HepG2 (cell line): ENCODE measurements around the gene CDYL. TPM values are rescaled to one million over a fixed set of nuclear protein-coding genes. Genes with fewer than 3 reads are reported as not detected.

Experiments
- CAMTA2 ChIP-seq: sonication (generic); formaldehyde crosslinking; IDR thresholded peaks from 2 replicates; pipeline ENCODE4 v1.4.0; 2020; ENCODE audit warnings: mild to moderate bottlenecking, missing genetic modification reagents, borderline replicate concordance
- CC2D1A ChIP-seq: sonication (generic); formaldehyde crosslinking; IDR thresholded peaks from 2 replicates; pipeline ENCODE4 v1.8.1; 2023; ENCODE audit warnings: mild to moderate bottlenecking, missing genetic modification reagents
- CENPX ChIP-seq: sonication (generic); formaldehyde crosslinking; IDR thresholded peaks from 2 replicates; pipeline ENCODE4 v1.9.0; 2021; ENCODE audit warnings: mild to moderate bottlenecking, missing genetic modification reagents, moderate library complexity
- CHD4 ChIP-seq: fragments of 200-600 bp; sonication (generic); IDR thresholded peaks from 2 replicates; pipeline ENCODE4 v1.7.0; 2017; ENCODE audit warnings: mild to moderate bottlenecking, low read length, borderline replicate concordance
- DR1 ChIP-seq: sonication (generic); formaldehyde crosslinking; IDR thresholded peaks from 2 replicates; pipeline ENCODE4 v1.8.0; 2021; ENCODE audit warnings: mild to moderate bottlenecking, missing genetic modification reagents, inconsistent platforms
- E2F2 ChIP-seq: sonication (generic); formaldehyde crosslinking; IDR thresholded peaks from 2 replicates; pipeline ENCODE4 v1.4.0; 2020; ENCODE audit warnings: missing genetic modification reagents, borderline replicate concordance
- FOSL1 ChIP-seq: sonication (generic); formaldehyde crosslinking; IDR thresholded peaks from 2 replicates; pipeline ENCODE4 v1.9.0; 2021; ENCODE audit warnings: missing genetic modification reagents, borderline replicate concordance
- HHEX ChIP-seq: IDR thresholded peaks from 2 replicates; pipeline ENCODE4 v1.6.1; 2016; ENCODE audit warnings: control low read depth
- HNRNPLL ChIP-seq: fragments of 200-400 bp; formaldehyde crosslinking; IDR thresholded peaks from 2 replicates; pipeline ENCODE4 v1.6.1; 2017; ENCODE audit warnings: mild to moderate bottlenecking, low read depth, low read length; ENCODE audit not compliant: poor library complexity, severe bottlenecking
- MAFG ChIP-seq: sonication (generic); formaldehyde crosslinking; IDR thresholded peaks from 2 replicates; pipeline ENCODE4 v1.5.1; 2020; ENCODE audit warnings: mild to moderate bottlenecking, missing genetic modification reagents
- MAX ChIP-seq: IDR thresholded peaks from 2 replicates; pipeline ENCODE4 v1.6.1; 2012; ENCODE audit warnings: inconsistent platforms
- MEF2D ChIP-seq: sonication (generic); formaldehyde crosslinking; IDR thresholded peaks from 2 replicates; pipeline ENCODE4 v1.5.1; 2020; ENCODE audit warnings: mild to moderate bottlenecking, missing genetic modification reagents
- MEIS1 ChIP-seq: sonication (generic); formaldehyde crosslinking; IDR thresholded peaks from 2 replicates; pipeline ENCODE4 v1.9.0; 2021; ENCODE audit warnings: mild to moderate bottlenecking, missing genetic modification reagents, moderate library complexity, borderline replicate concordance
- NFRKB ChIP-seq: fragments of 450-650 bp; IDR thresholded peaks from 2 replicates; pipeline ENCODE4 v1.6.1; 2017
- RNF2 ChIP-seq: fragments of 450-650 bp; conservative IDR thresholded peaks from 2 replicates; pipeline ENCODE4 v1.6.1; 2016; ENCODE audit warnings: low read depth
- TIGD3 ChIP-seq: sonication (generic); formaldehyde crosslinking; IDR thresholded peaks from 2 replicates; pipeline ENCODE4 v1.5.1; 2020; ENCODE audit warnings: mild to moderate bottlenecking, missing genetic modification reagents, borderline replicate concordance
- ZFYVE20 ChIP-seq: sonication (generic); formaldehyde crosslinking; IDR thresholded peaks from 2 replicates; pipeline ENCODE4 v1.8.0; 2023; ENCODE audit warnings: low read depth, mild to moderate bottlenecking, moderate library complexity, missing genetic modification reagents, borderline replicate concordance
- ZNF224 ChIP-seq: sonication (generic); formaldehyde crosslinking; IDR thresholded peaks from 2 replicates; pipeline ENCODE4 v1.5.0; 2020; ENCODE audit warnings: mild to moderate bottlenecking, missing genetic modification reagents
- ZNF275 ChIP-seq: sonication (generic); formaldehyde crosslinking; IDR thresholded peaks from 2 replicates; pipeline ENCODE4 v1.8.0; 2022; ENCODE audit warnings: missing genetic modification reagents, mild to moderate bottlenecking, inconsistent platforms, borderline replicate concordance
- ZNF282 ChIP-seq: fragments of 450-650 bp; IDR thresholded peaks from 2 replicates; pipeline ENCODE4 v1.6.1; 2018; ENCODE audit not compliant: partially characterized antibody
- ZNF432 ChIP-seq: sonication (generic); formaldehyde crosslinking; IDR thresholded peaks from 2 replicates; pipeline ENCODE4 v1.5.0; 2020; ENCODE audit warnings: missing genetic modification reagents, mild to moderate bottlenecking, borderline replicate concordance
- ZNF451 ChIP-seq: sonication (generic); formaldehyde crosslinking; IDR thresholded peaks from 2 replicates; pipeline ENCODE4 v1.5.0; 2020; ENCODE audit warnings: mild to moderate bottlenecking, missing genetic modification reagents
- ZNF549 ChIP-seq: sonication (generic); formaldehyde crosslinking; IDR thresholded peaks from 2 replicates; pipeline ENCODE4 v1.5.0; 2020; ENCODE audit warnings: missing genetic modification reagents
- ZNF724P ChIP-seq: sonication (generic); formaldehyde crosslinking; IDR thresholded peaks from 2 replicates; pipeline ENCODE4 v1.8.0; 2022; ENCODE audit warnings: missing genetic modification reagents, borderline replicate concordance
- ZNF749 ChIP-seq: sonication (generic); formaldehyde crosslinking; IDR thresholded peaks from 2 replicates; pipeline ENCODE4 v1.8.0; 2022; ENCODE audit warnings: mild to moderate bottlenecking, missing genetic modification reagents, moderate library complexity, borderline replicate concordance
- ZNF792 ChIP-seq: IDR thresholded peaks from 2 replicates; pipeline ENCODE4 v1.6.1; 2016
- ZNF878 ChIP-seq: sonication (generic); formaldehyde crosslinking; IDR thresholded peaks from 2 replicates; pipeline ENCODE4 v1.8.1; 2023; ENCODE audit warnings: mild to moderate bottlenecking, missing genetic modification reagents, moderate library complexity
- ZSCAN29 ChIP-seq: sonication (generic); formaldehyde crosslinking; conservative IDR thresholded peaks from 2 replicates; pipeline ENCODE4 v1.4.0; 2020; ENCODE audit warnings: mild to moderate bottlenecking, missing genetic modification reagents
- polyA plus RNA-seq, 8 experiments: library from polyadenylated mRNA; depleted of rRNA in 3 of 8; stranded (reverse) in 7 of 8; unstranded in 1 of 8; fragments of >200 nt; fragmentation: Illumina TruSeq in 4 of 8; extraction: Trizol in 4 of 8; gene quantifications; 2 replicates each; pipeline versions ENCODE4 v1.2.1 to v1.2.3, GENCODE V29; 2011 to 2016; ENCODE audit warnings: low read depth in 4 of 8, missing spikeins in 1 of 8, mixed read lengths in 1 of 8; ENCODE audit not compliant: insufficient read depth in 1 of 8
- total RNA-seq, 5 experiments: library from RNA; depleted of rRNA; stranded (reverse); fragments of >200 nt; fragmentation: Illumina TruSeq; extraction: Trizol; gene quantifications; 2 replicates each; pipeline ENCODE4 v1.2.3, GENCODE V29; 2016; ENCODE audit warnings: low read depth in 1 of 5

Gene CDYL
- total and polyA plus RNA-seq, 2 of the 13 experiments (the other 11 are each of a cell fraction or from before 2014, with no cell fraction given): 22.8 to 105 TPM

- TF ChIP-seq DR1 (no peak), ZNF878 (CRISPR knock-in tag) (no peak), ZNF451 (CRISPR knock-in tag) (no peak), MEIS1 (CRISPR knock-in tag) (no peak), ZFYVE20 (CRISPR knock-in tag) (no peak), CENPX (no peak), ZNF224 (no peak), RNF2 (no peak), CHD4 (no peak), ZNF749 (CRISPR knock-in tag) (no peak), ZNF724P (CRISPR knock-in tag) (no peak), MAX (no peak), NFRKB (no peak), CAMTA2 (CRISPR knock-in tag) (no peak), ZNF792 (CRISPR knock-in tag) (no peak), ZNF282 (no peak), FOSL1 (CRISPR knock-in tag) (peak; percentile 28; the same call in 1 of the 2 replicates), HHEX (peak; percentile 79), ZNF432 (CRISPR knock-in tag) (no peak), CC2D1A (no peak), MEF2D (no peak), TIGD3 (no peak), E2F2 (no peak), MAFG (CRISPR knock-in tag) (no peak), ZSCAN29 (no peak), ZNF275 (CRISPR knock-in tag) (no peak), ZNF549 (CRISPR knock-in tag) (no peak), HNRNPLL (no peak)
These were observed 34.1 kb downstream of the CDYL start (continued) for GRCh38 chr6:4809999-4810918.
